Measurements from ENCODE around the gene KDM8. TPM values are rescaled to one million over a fixed set of nuclear protein-coding genes. Genes with fewer than 3 reads are reported as not detected.
"Not testable (repeated sequence)": the region's sequence is repeated elsewhere in the genome, so short reads cannot be mapped to it uniquely, and the experiment has no call there.

KDM8 gene
- total RNA-seq, 1 donor from 2014 or later = 4.3 TPM

DNA sequence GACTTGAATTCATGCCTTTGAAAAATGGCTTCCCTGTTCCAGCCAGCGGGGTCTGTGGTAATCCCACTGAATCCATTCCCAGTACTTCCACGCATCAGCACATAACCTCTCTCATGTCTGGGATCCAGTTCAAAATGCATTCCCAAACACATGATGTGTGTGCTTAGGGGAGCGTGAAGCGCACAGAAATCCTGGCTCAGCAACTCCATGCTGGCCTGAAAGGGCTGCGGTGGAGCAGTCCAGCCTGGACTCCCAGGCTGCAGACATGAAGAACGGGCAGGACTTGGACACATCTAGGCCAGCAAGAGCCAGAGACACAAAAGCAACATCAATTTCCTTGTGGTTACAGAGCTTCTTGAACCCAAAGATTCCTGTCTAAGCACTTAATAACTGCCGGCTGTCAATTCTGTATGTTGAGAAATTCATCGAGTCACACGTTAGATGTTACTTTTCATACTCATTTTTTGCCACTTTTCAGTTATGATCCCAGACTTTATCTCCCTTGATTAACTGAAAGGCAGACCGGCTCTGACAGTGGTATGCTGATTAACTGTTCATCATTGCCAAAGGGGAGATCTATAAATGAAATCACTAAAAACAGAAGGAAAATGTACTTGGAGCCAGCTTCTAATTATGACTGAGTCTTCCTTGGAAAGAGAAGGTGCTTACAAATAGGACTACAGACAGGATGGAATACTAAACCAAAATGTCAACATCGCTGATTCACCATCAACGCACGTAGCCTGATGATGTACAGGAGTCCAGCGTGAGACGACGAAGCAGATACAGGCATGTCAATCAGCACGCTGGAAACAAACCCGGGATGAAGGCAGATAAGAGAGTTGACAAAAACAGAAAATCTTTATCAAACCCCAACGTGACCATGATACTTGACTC lies 42.2 kb downstream of the KDM8 start:
- peak overlapping the region; percentile 59 for H3K9ac ChIP-seq (ENCODE audit: low read length)

DNA sequence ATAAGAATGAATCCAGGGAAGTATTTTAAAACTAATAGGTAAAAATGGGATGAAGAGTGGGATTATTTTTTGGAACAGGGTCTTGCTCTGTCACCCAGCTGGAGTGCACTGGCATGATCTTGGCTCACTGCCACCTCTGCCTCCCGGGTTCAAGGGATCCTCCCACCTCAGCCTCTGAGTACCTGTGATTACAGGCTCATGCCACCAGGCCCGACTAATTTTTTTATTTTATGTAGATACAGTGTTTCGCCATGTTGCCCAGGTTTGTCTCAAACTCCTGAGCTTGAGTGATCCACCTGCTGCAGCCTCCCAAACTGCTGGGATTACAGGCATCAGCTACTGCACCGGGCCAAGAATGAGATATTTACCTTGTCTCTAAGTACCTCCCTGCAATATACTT lies 43.1 kb downstream of the KDM8 start:
- peaks cover 16% of the 10 kb centered on the region for H3K79me2 ChIP-seq (ENCODE audit: insufficient read depth, low read length)
- no peaks in the 10 kb centered on the region for H3K27me3 Mint-ChIP-seq (ENCODE audit: low read depth, unreplicated experiment)
- no peak overlapping the region for H2AFZ ChIP-seq (ENCODE audit: low read depth, low read length)
- peak overlapping the region; percentile 79 for H3K27ac ChIP-seq (ENCODE audit: low read depth, low read length)
- H3K4me3 ChIP-seq (ENCODE audit: insufficient read depth, low read depth, low read length) = no peak overlapping the region
- no peak overlapping the region for H3K9ac ChIP-seq (ENCODE audit: low read length)
- no peaks in the 10 kb centered on the region for H3K36me3 Mint-ChIP-seq (ENCODE audit: low read depth, unreplicated experiment)
- no peak overlapping the region for H3K4me3 Mint-ChIP-seq (ENCODE audit: unreplicated experiment)
- H4K20me1 ChIP-seq (ENCODE audit: insufficient read depth, low read length) = no peaks in the 10 kb centered on the region
- peaks cover 43% of the 10 kb centered on the region for H3K4me1 ChIP-seq (ENCODE audit: insufficient read depth, low read length)
- H3K9me3 Mint-ChIP-seq (ENCODE audit: unreplicated experiment) = peaks cover 3% of the 10 kb centered on the region
- peaks cover 35% of the 10 kb centered on the region for H3K4me1 Mint-ChIP-seq (ENCODE audit: low read depth, unreplicated experiment)
- DNase-seq (ENCODE audit: low read depth) = no peak
- H3K36me3 ChIP-seq (ENCODE audit: insufficient read depth, low read length) = no peaks in the 10 kb centered on the region
- H3K27me3 ChIP-seq (ENCODE audit: insufficient read depth, low read length) = no peaks in the 10 kb centered on the region
- H3K4me2 ChIP-seq (ENCODE audit: low read length) = no peak overlapping the region
- TF ChIP-seq EZH2 (IDR thresholded peaks at IDR 0.05; ENCODE audit: insufficient read depth, low read length) = no peak
- TF ChIP-seq, protein P1, sequence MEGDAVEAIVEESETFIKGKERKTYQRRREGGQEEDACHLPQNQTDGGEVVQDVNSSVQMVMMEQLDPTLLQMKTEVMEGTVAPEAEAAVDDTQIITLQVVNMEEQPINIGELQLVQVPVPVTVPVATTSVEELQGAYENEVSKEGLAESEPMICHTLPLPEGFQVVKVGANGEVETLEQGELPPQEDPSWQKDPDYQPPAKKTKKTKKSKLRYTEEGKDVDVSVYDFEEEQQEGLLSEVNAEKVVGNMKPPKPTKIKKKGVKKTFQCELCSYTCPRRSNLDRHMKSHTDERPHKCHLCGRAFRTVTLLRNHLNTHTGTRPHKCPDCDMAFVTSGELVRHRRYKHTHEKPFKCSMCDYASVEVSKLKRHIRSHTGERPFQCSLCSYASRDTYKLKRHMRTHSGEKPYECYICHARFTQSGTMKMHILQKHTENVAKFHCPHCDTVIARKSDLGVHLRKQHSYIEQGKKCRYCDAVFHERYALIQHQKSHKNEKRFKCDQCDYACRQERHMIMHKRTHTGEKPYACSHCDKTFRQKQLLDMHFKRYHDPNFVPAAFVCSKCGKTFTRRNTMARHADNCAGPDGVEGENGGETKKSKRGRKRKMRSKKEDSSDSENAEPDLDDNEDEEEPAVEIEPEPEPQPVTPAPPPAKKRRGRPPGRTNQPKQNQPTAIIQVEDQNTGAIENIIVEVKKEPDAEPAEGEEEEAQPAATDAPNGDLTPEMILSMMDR (IDR thresholded peaks at IDR 0.05; ENCODE audit: insufficient read depth, low read depth, low read length) = no peak
- H3K9me3 ChIP-seq (ENCODE audit: insufficient read depth, low read depth, low read length) = no peaks in the 10 kb centered on the region
- FAIRE-seq = no peak
- H3K27ac Mint-ChIP-seq (ENCODE audit: unreplicated experiment) = no peak overlapping the region

More for the DNA sequence above, 42.2 kb downstream of the KDM8 start:
- no peaks in the 10 kb centered on the region for H3K36me3 Mint-ChIP-seq (ENCODE audit: low read depth, unreplicated experiment)
- no peaks in the 10 kb centered on the region for H4K20me1 ChIP-seq (ENCODE audit: insufficient read depth, low read length)
- H3K4me3 Mint-ChIP-seq (ENCODE audit: unreplicated experiment) = no peak overlapping the region
- H3K79me2 ChIP-seq (ENCODE audit: insufficient read depth, low read length) = peaks cover 16% of the 10 kb centered on the region
- H3K4me1 ChIP-seq (ENCODE audit: insufficient read depth, low read length) = peaks cover 48% of the 10 kb centered on the region
- peak; percentile 81 for FAIRE-seq
- no peaks in the 10 kb centered on the region for H3K27me3 Mint-ChIP-seq (ENCODE audit: low read depth, unreplicated experiment)
- peaks cover 40% of the 10 kb centered on the region for H3K4me1 Mint-ChIP-seq (ENCODE audit: low read depth, unreplicated experiment)
- H3K36me3 ChIP-seq (ENCODE audit: insufficient read depth, low read length) = no peaks in the 10 kb centered on the region
- H2AFZ ChIP-seq (ENCODE audit: low read depth, low read length) = no peak overlapping the region
- no peak overlapping the region for H3K27ac Mint-ChIP-seq (ENCODE audit: unreplicated experiment)
- no peaks in the 10 kb centered on the region for H3K9me3 ChIP-seq (ENCODE audit: insufficient read depth, low read depth, low read length)
- peak overlapping the region; percentile 79 for H3K27ac ChIP-seq (ENCODE audit: low read depth, low read length)
- no peaks in the 10 kb centered on the region for H3K27me3 ChIP-seq (ENCODE audit: insufficient read depth, low read length)
- peak; percentile 97 for DNase-seq (ENCODE audit: low read depth)
- peaks cover 3% of the 10 kb centered on the region for H3K9me3 Mint-ChIP-seq (ENCODE audit: unreplicated experiment)
- no peak overlapping the region for H3K4me3 ChIP-seq (ENCODE audit: insufficient read depth, low read depth, low read length)
- no peak for TF ChIP-seq EZH2 (IDR thresholded peaks at IDR 0.05; ENCODE audit: insufficient read depth, low read length)
- TF ChIP-seq, protein P1 (IDR thresholded peaks at IDR 0.05; ENCODE audit: insufficient read depth, low read depth, low read length) = no peak
- H3K4me2 ChIP-seq (ENCODE audit: low read length) = peak overlapping the region; percentile 42

DNA sequence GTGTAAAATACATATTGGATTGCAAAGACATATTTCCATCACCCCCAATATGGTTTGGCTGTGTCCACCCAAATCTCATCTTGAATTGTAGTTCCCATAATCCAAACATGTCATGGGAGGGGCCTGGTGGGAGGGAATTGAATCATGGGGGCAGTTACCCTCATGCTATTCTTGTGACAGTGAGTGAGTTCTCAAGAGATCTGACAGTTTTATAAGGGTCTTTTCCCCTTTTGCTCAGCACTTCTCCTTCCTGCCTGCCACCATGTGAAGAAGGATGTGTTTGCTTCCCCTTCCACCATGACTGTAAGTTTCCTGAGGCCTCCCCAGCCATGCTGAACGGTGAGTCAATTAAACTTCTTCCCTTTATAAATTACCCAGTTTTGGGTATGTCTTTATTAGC lies 43.8 kb downstream of the KDM8 start:
- not testable (repeated sequence) for H4K20me1 ChIP-seq (ENCODE audit: insufficient read depth, low read length); H3K36me3 ChIP-seq (ENCODE audit: insufficient read depth, low read length); H3K4me3 ChIP-seq (ENCODE audit: insufficient read depth, low read depth, low read length); H3K4me2 ChIP-seq (ENCODE audit: low read length); H3K4me3 Mint-ChIP-seq (ENCODE audit: unreplicated experiment); H3K9ac ChIP-seq (ENCODE audit: low read length); H3K27me3 ChIP-seq (ENCODE audit: insufficient read depth, low read length); H3K27ac Mint-ChIP-seq (ENCODE audit: unreplicated experiment); H3K36me3 Mint-ChIP-seq (ENCODE audit: low read depth, unreplicated experiment); H2AFZ ChIP-seq (ENCODE audit: low read depth, low read length); DNase-seq (ENCODE audit: low read depth); H3K27me3 Mint-ChIP-seq (ENCODE audit: low read depth, unreplicated experiment); H3K27ac ChIP-seq (ENCODE audit: low read depth, low read length); H3K9me3 ChIP-seq (ENCODE audit: insufficient read depth, low read depth, low read length); FAIRE-seq; H3K9me3 Mint-ChIP-seq (ENCODE audit: unreplicated experiment)
- H3K4me1 ChIP-seq (ENCODE audit: insufficient read depth, low read length) = peaks cover 36% of the 10 kb centered on the region
- peaks cover 32% of the 10 kb centered on the region for H3K4me1 Mint-ChIP-seq (ENCODE audit: low read depth, unreplicated experiment)
- peaks cover 16% of the 10 kb centered on the region for H3K79me2 ChIP-seq (ENCODE audit: insufficient read depth, low read length)
